NAMALWA (cell line): ENCODE data around the gene TNFAIP8L1.
"Not testable (repeated sequence)": the region's sequence is repeated elsewhere in the genome, so short reads cannot be mapped to it uniquely, and the experiment has no call there.

Source experiments
- DNase-seq: peaks from one replicate; pipeline ENCODE4 v3.0.0-alpha.2; 2015; ENCODE audit warnings: low spot score

Gene TNFAIP8L1

GRCh38 chr19:4638828-4639530, at the start of gene TNFAIP8L1:
TSS of gene TNFAIP8L1 (plus strand) at chr19:4639516. CDS start at chr19:4651870, 12,354 bp downstream.
- DNase-seq: peak; percentile 97

GRCh38 chr19:4589579-4590410, 49.5 kb upstream of the TNFAIP8L1 start:
- peak; percentile 81 for DNase-seq

GRCh38 chr19:4590559-4590958, 48.8 kb upstream of the TNFAIP8L1 start:
- peak; percentile 1 for DNase-seq

GRCh38 chr19:4591320-4591719, 48.0 kb upstream of the TNFAIP8L1 start:
- DNase-seq: no peak

GRCh38 chr19:4592445-4592844, 46.9 kb upstream of the TNFAIP8L1 start:
- no peak for DNase-seq

GRCh38 chr19:4593409-4593851, 45.9 kb upstream of the TNFAIP8L1 start:
- DNase-seq: peak; percentile 57

- DNase-seq: peak; percentile 19
These were observed 45.1 kb upstream of the TNFAIP8L1 start for GRCh38 chr19:4594201-4594600.

- DNase-seq: not testable (repeated sequence)
These were observed 44.2 kb upstream of the TNFAIP8L1 start for GRCh38 chr19:4595158-4595557.

- peak; percentile 1 for DNase-seq
These were observed 43.0 kb upstream of the TNFAIP8L1 start for GRCh38 chr19:4596033-4596904.

GRCh38 chr19:4597278-4597974, 41.9 kb upstream of the TNFAIP8L1 start:
- no peak for DNase-seq

- peak; percentile 81 for DNase-seq
These were observed 41.2 kb upstream of the TNFAIP8L1 start for GRCh38 chr19:4597975-4598671.

- DNase-seq: peak; percentile 1
These were observed 40.6 kb upstream of the TNFAIP8L1 start for GRCh38 chr19:4598712-4599111.

- no peak for DNase-seq
These were observed 39.2 kb upstream of the TNFAIP8L1 start for GRCh38 chr19:4600082-4600481.

- peak; percentile 1 for DNase-seq
These were observed 38.4 kb upstream of the TNFAIP8L1 start for GRCh38 chr19:4600893-4601292.

- DNase-seq: no peak
These were observed 37.0 kb upstream of the TNFAIP8L1 start for GRCh38 chr19:4602173-4602788.

GRCh38 chr19:4602915-4603314, 36.4 kb upstream of the TNFAIP8L1 start:
- no peak for DNase-seq

- DNase-seq: no peak
These were observed 34.4 kb upstream of the TNFAIP8L1 start for GRCh38 chr19:4604912-4605311.

- no peak for DNase-seq
These were observed 33.1 kb upstream of the TNFAIP8L1 start for GRCh38 chr19:4606181-4606580.

GRCh38 chr19:4606921-4607678, 32.2 kb upstream of the TNFAIP8L1 start:
- DNase-seq: no peak
